Measurements from ENCODE around the gene PIGV.

Gene PIGV

GRCh38 chr1:26754086-26754874 lies 33.5 kb upstream of the PIGV start:
- TF ChIP-seq JUND (IDR thresholded peaks at IDR 0.05; ENCODE audit: low read depth) = no peak
- in situ Hi-C loops (cut with HindIII; ENCODE audit: low pct_unique_long_range_greater_than_20kb, low sequenced_read_pairs) = no loop called here

GRCh38 chr1:26758358-26758757 lies 29.4 kb upstream of the PIGV start:
- TF ChIP-seq JUND (IDR thresholded peaks at IDR 0.05; ENCODE audit: low read depth) = no peak
- in situ Hi-C loops (cut with HindIII; ENCODE audit: low pct_unique_long_range_greater_than_20kb, low sequenced_read_pairs) = no loop called here
- DNase-seq (ENCODE audit: low read depth in 1 of 2, low spot score in 1 of 2) = no peak

More at GRCh38 chr1:26754086-26754874, 33.5 kb upstream of the PIGV start:
- peak in 1 of 2 experiments; percentile 19 for DNase-seq (ENCODE audit: low read depth in 1 of 2, low spot score in 1 of 2)

- DNase-seq (ENCODE audit: low read depth in 1 of 2, low spot score in 1 of 2) = no peak
- no peak for TF ChIP-seq JUND (IDR thresholded peaks at IDR 0.05; ENCODE audit: low read depth)
- in situ Hi-C loops (cut with HindIII; ENCODE audit: low pct_unique_long_range_greater_than_20kb, low sequenced_read_pairs) = no loop called here
Observed at GRCh38 chr1:26759531-26759930, 28.2 kb upstream of the PIGV start.

GRCh38 chr1:26761217-26761616 lies 26.5 kb upstream of the PIGV start:
- DNase-seq (ENCODE audit: low read depth in 1 of 2, low spot score in 1 of 2) = peak in 1 of 2 experiments; percentile 33
- in situ Hi-C loops (cut with HindIII; ENCODE audit: low pct_unique_long_range_greater_than_20kb, low sequenced_read_pairs) = no loop called here

GRCh38 chr1:26767714-26768113 lies 20.0 kb upstream of the PIGV start:
- in situ Hi-C loops (cut with HindIII; ENCODE audit: low pct_unique_long_range_greater_than_20kb, low sequenced_read_pairs) = no loop called here
- TF ChIP-seq JUND (IDR thresholded peaks at IDR 0.05; ENCODE audit: low read depth) = no peak
- DNase-seq (ENCODE audit: low read depth in 1 of 2, low spot score in 1 of 2) = no peak

More at GRCh38 chr1:26761217-26761616, 26.5 kb upstream of the PIGV start:
- TF ChIP-seq JUND (IDR thresholded peaks at IDR 0.05; ENCODE audit: low read depth) = no peak

- in situ Hi-C loops (cut with HindIII; ENCODE audit: low pct_unique_long_range_greater_than_20kb, low sequenced_read_pairs) = no loop called here
- TF ChIP-seq JUND (IDR thresholded peaks at IDR 0.05; ENCODE audit: low read depth) = no peak
Observed at GRCh38 chr1:26768755-26769154, 19.0 kb upstream of the PIGV start.

GRCh38 chr1:26771285-26771642 lies 16.5 kb upstream of the PIGV start:
- in situ Hi-C loops (cut with HindIII; ENCODE audit: low pct_unique_long_range_greater_than_20kb, low sequenced_read_pairs) = no loop called here
- DNase-seq (ENCODE audit: low read depth in 1 of 2, low spot score in 1 of 2) = no peak
- TF ChIP-seq JUND (IDR thresholded peaks at IDR 0.05; ENCODE audit: low read depth) = no peak

More at GRCh38 chr1:26768755-26769154, 19.0 kb upstream of the PIGV start:
- peak in 1 of 2 experiments; percentile 72 for DNase-seq (ENCODE audit: low read depth in 1 of 2, low spot score in 1 of 2)

GRCh38 chr1:26771643-26772321 lies 16.0 kb upstream of the PIGV start:
- no peak for DNase-seq (ENCODE audit: low read depth in 1 of 2, low spot score in 1 of 2)
- in situ Hi-C loops (cut with HindIII; ENCODE audit: low pct_unique_long_range_greater_than_20kb, low sequenced_read_pairs) = no loop called here
- no peak for TF ChIP-seq JUND (IDR thresholded peaks at IDR 0.05; ENCODE audit: low read depth)

GRCh38 chr1:26772687-26773086 lies 15.1 kb upstream of the PIGV start:
- no peak for TF ChIP-seq JUND (IDR thresholded peaks at IDR 0.05; ENCODE audit: low read depth)
- no peak for DNase-seq (ENCODE audit: low read depth in 1 of 2, low spot score in 1 of 2)
- in situ Hi-C loops (cut with HindIII; ENCODE audit: low pct_unique_long_range_greater_than_20kb, low sequenced_read_pairs) = no loop called here

GRCh38 chr1:26774462-26774861 lies 13.3 kb upstream of the PIGV start:
- DNase-seq (ENCODE audit: low read depth in 1 of 2, low spot score in 1 of 2) = no peak
- in situ Hi-C loops (cut with HindIII; ENCODE audit: low pct_unique_long_range_greater_than_20kb, low sequenced_read_pairs) = no loop called here
- no peak for TF ChIP-seq JUND (IDR thresholded peaks at IDR 0.05; ENCODE audit: low read depth)

- TF ChIP-seq JUND (IDR thresholded peaks at IDR 0.05; ENCODE audit: low read depth) = no peak
- no peak for DNase-seq (ENCODE audit: low read depth in 1 of 2, low spot score in 1 of 2)
- in situ Hi-C loops (cut with HindIII; ENCODE audit: low pct_unique_long_range_greater_than_20kb, low sequenced_read_pairs) = no loop called here
Observed at GRCh38 chr1:26775666-26776065, 12.1 kb upstream of the PIGV start.

GRCh38 chr1:26779098-26779668 lies 8.6 kb upstream of the PIGV start:
- in situ Hi-C loops (cut with HindIII; ENCODE audit: low pct_unique_long_range_greater_than_20kb, low sequenced_read_pairs) = no loop called here

More at GRCh38 chr1:26779098-26779668, 8.6 kb upstream of the PIGV start:
- no peak for TF ChIP-seq JUND (IDR thresholded peaks at IDR 0.05; ENCODE audit: low read depth)
- DNase-seq (ENCODE audit: low read depth in 1 of 2, low spot score in 1 of 2) = no peak

Data from T47D (cell line).